ENCODE data around the gene SEMA4B.
A peak's percentile ranks its signal among the peaks of the same experiment; 100 is the strongest.
"Not testable (repeated sequence)": the region's sequence is repeated elsewhere in the genome, so short reads cannot be mapped to it uniquely, and the experiment has no call there.

SEMA4B gene

GRCh38 chr15:90201130-90201943, at the start of gene SEMA4B:
Gene SEMA4B (plus strand): TSS chr15:90201330. CDS start chr15:90201579, 249 bp downstream.
- peak; percentile 84 for DNase-seq

GRCh38 chr15:90151989-90152645, 49.0 kb upstream of the SEMA4B start:
- DNase-seq: peak; percentile 67

GRCh38 chr15:90153658-90154057, 47.5 kb upstream of the SEMA4B start:
- no peak for DNase-seq

- DNase-seq: no peak
Measured at GRCh38 chr15:90154246-90154645, 46.9 kb upstream of the SEMA4B start.

- DNase-seq: no peak
Measured at GRCh38 chr15:90154861-90155626, 46.1 kb upstream of the SEMA4B start.

- DNase-seq: no peak
Measured at GRCh38 chr15:90159213-90159612, 41.9 kb upstream of the SEMA4B start.

GRCh38 chr15:90160781-90161727, 40.1 kb upstream of the SEMA4B start:
- no peak for DNase-seq

- DNase-seq: no peak
Measured at GRCh38 chr15:90161950-90162361, 39.2 kb upstream of the SEMA4B start.

GRCh38 chr15:90162956-90163355, 38.2 kb upstream of the SEMA4B start:
- no peak for DNase-seq

- DNase-seq: not testable (repeated sequence)
Measured at GRCh38 chr15:90164239-90164638, 36.9 kb upstream of the SEMA4B start.

- DNase-seq: no peak
Measured at GRCh38 chr15:90165157-90165556, 36.0 kb upstream of the SEMA4B start.

- peak; percentile 99 for DNase-seq
Measured at GRCh38 chr15:90165659-90166489, 35.3 kb upstream of the SEMA4B start.

- DNase-seq: no peak
Measured at GRCh38 chr15:90167121-90167520, 34.0 kb upstream of the SEMA4B start.

GRCh38 chr15:90171623-90172022, 29.5 kb upstream of the SEMA4B start:
- no peak for DNase-seq

GRCh38 chr15:90173372-90173771, 27.8 kb upstream of the SEMA4B start:
- DNase-seq: no peak

- DNase-seq: no peak
Measured at GRCh38 chr15:90174140-90174875, 26.8 kb upstream of the SEMA4B start.

- no peak for DNase-seq
Measured at GRCh38 chr15:90177012-90177411, 24.1 kb upstream of the SEMA4B start.

- DNase-seq: no peak
Measured at GRCh38 chr15:90178468-90179435, 22.4 kb upstream of the SEMA4B start.

- DNase-seq: no peak
Measured at GRCh38 chr15:90181776-90182175, 19.4 kb upstream of the SEMA4B start.

All from islet precursor cell (in vitro differentiated cells).